A204.1 (cell line): ENCODE measurements around the gene RNF183.
A peak's percentile ranks its signal among the peaks of the same experiment; 100 is the strongest.
"Not testable (repeated sequence)": the region's sequence is repeated elsewhere in the genome, so short reads cannot be mapped to it uniquely, and the experiment has no call there.

Source experiments
- FAIRE-seq: peaks from 2 replicates; lab custom pipeline; 2012; peaks lifted over from hg19 to GRCh38; lab: Jason Lieb, UNC

RNF183 gene

GRCh38 chr9:113316030-113316429 lies 12.9 kb upstream of the RNF183 start:
- FAIRE-seq = no peak

GRCh38 chr9:113315231-113315630 lies 12.1 kb upstream of the RNF183 start:
- no peak for FAIRE-seq

GRCh38 chr9:113313261-113313660 lies 10.1 kb upstream of the RNF183 start:
- FAIRE-seq = no peak

GRCh38 chr9:113311961-113312360 lies 8.8 kb upstream of the RNF183 start:
- FAIRE-seq = no peak

DNA sequence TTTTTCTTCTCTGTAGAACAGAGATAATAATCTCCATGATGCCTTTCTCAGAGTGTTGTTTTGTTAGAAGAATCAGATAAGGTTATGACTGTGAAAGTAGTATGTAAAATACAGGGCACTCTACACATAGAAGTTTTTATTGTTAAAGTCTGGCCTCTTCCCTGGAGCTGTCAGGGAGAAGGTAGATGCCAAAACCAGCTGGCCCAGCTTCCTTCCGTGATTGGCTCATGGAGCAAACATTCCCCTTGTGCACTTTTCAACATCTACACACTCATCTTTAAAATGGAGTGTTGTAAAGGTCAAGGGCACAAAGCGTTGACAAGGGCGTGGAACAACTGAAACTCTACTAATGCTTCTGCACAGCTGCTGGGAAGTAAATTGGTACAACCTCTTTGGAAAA lies 7.4 kb upstream of the RNF183 start:
- no peak for FAIRE-seq

GRCh38 chr9:113309204-113309813 lies 6.1 kb upstream of the RNF183 start:
- peak; percentile 93 for FAIRE-seq

GRCh38 chr9:113307396-113307975 lies 4.3 kb upstream of the RNF183 start:
- FAIRE-seq = no peak

GRCh38 chr9:113306566-113306965 lies 3.4 kb upstream of the RNF183 start:
- no peak for FAIRE-seq

- FAIRE-seq = no peak
Measured at GRCh38 chr9:113301548-113301947, 1.6 kb downstream of the RNF183 start.

GRCh38 chr9:113299800-113300292 lies 3.3 kb downstream of the RNF183 start:
- no peak for FAIRE-seq

DNA sequence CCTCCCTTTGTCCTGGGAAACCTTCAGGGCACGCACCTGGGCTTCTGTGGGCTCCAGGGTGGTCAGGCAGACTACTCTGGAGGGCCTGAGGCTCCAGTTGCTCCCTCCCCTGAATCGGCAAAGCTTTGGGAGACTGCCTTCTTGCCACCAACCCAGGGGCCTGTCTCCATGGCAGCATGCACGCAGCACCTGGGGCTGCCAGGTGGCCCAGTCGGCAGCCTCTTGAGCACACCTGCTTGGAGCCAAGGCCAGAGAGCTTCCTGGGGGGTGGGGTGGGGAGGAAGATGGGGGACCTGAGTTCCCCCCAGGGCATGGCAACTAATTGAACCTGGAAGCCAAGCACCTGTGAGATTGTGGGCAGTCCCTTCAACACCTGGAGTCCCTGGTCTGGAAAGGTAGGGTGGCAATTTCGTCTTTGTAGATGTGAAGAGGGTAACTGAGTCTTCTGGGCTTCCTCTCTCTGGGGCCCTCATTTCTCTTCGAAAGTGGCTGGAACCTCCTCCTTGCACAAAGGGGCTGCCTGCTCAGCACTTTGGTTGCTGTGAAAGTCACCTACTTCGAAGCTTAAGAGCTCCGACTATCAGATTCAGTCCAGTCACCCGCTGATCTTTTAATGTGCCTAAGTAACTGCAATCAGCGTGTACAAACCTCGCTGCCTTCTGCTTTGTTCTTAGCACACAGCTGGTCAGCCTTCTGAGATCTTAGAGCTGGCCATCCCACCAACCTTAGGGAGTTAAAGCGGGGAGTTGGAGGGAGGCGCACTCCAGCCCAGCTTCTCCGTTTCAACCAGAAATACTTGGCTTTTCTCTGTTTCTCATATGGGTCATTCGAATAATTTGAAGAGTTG lies 4.0 kb downstream of the RNF183 start:
- FAIRE-seq = no peak

- FAIRE-seq = no peak
Measured at GRCh38 chr9:113298311-113298710, 4.9 kb downstream of the RNF183 start.

GRCh38 chr9:113296796-113297558 lies 6.2 kb downstream of the RNF183 start:
- FAIRE-seq = no peak

DNA sequence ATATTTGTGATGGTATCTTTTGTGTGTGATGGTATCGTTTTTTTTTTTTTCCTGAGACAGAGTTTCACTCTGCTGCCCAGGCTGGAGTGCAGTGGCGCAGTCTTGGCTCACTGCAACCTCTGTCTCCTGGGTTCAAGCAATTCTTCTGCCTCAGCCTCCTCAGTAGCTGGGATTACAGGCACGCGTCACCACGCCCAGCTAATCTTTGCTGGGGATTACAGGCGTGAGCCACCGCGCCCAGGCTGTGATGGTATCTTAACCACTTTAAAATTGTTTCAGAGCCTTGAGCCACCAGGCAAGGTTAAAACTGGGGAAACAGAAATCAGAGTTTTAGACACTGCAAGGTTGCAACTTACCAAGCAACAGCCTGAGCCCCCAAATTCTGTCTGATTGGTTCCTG lies 6.9 kb downstream of the RNF183 start:
- not testable (repeated sequence) for FAIRE-seq

- FAIRE-seq = no peak
Measured at GRCh38 chr9:113293285-113293878, 9.8 kb downstream of the RNF183 start.

DNA sequence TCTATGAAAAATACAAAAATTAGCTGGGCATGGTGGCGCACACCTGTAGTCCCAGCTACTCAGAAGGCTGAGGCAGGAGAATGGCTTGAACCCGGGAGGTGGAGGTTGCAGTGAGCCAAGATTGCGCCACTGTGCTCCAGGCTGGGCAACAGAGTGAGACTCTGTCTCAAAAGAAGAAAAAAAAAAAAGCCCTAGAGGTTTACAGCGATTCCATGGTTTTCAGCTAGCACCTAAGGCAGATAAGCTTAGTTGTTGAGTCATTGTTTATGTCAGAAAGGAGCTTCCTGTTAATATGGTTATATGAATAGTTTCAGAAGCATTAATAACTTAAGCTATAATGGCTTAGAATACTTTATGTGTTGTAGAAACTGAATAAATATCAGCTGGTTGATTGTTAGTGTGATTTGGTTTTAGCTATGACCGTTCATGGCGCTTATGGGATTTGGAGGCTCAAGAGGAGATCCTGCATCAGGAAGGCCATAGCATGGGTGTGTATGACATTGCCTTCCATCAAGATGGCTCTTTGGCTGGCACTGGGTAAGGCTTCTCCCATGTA lies 13.0 kb downstream of the RNF183 start:
- FAIRE-seq = no peak

- FAIRE-seq = no peak
Measured at GRCh38 chr9:113289091-113289490, 14.1 kb downstream of the RNF183 start.

GRCh38 chr9:113281356-113281755 lies 21.8 kb downstream of the RNF183 start:
- no peak for FAIRE-seq

GRCh38 chr9:113278840-113279239 lies 24.3 kb downstream of the RNF183 start:
- no peak for FAIRE-seq

GRCh38 chr9:113275157-113276131 lies 27.7 kb downstream of the RNF183 start, which contains the start of the genes CDC26 and PRPF4:
Gene CDC26 (minus strand): TSS chr9:113275572. CDS start chr9:113272507, 3,065 bp downstream.
Gene PRPF4 (plus strand): TSS chr9:113275658. CDS start chr9:113275744, 86 bp downstream.
- peak; percentile 96 for FAIRE-seq
